ENCODE results near the gene SLC43A1.
A peak's percentile ranks its signal among the peaks of the same experiment; 100 is the strongest.

Gene SLC43A1

GRCh38 chr11:57497303-57498247 is 17.9 kb downstream of the SLC43A1 start:
- no peak for DNase-seq

- DNase-seq: no peak
These were observed 19.2 kb downstream of the SLC43A1 start for GRCh38 chr11:57496109-57496820.

GRCh38 chr11:57493507-57494503 is 21.7 kb downstream of the SLC43A1 start:
- peak; percentile 10 for DNase-seq

- DNase-seq: no peak
These were observed 24.0 kb downstream of the SLC43A1 start for GRCh38 chr11:57491371-57492061.

GRCh38 chr11:57490456-57491248 is 24.9 kb downstream of the SLC43A1 start:
- DNase-seq: no peak

- no peak for DNase-seq
These were observed 27.4 kb downstream of the SLC43A1 start for GRCh38 chr11:57487920-57488659.

- DNase-seq: no peak
These were observed 28.3 kb downstream of the SLC43A1 start for GRCh38 chr11:57487021-57487778.

GRCh38 chr11:57485217-57485990 is 30.1 kb downstream of the SLC43A1 start:
- DNase-seq: no peak

GRCh38 chr11:57484141-57484710 is 31.3 kb downstream of the SLC43A1 start:
- DNase-seq: no peak

GRCh38 chr11:57483562-57483918 is 32.0 kb downstream of the SLC43A1 start:
- no peak for DNase-seq

GRCh38 chr11:57482782-57483561 is 32.5 kb downstream of the SLC43A1 start:
- DNase-seq: peak; percentile 13

- DNase-seq: no peak
These were observed 33.4 kb downstream of the SLC43A1 start for GRCh38 chr11:57481915-57482781.

GRCh38 chr11:57481315-57481714 is 34.2 kb downstream of the SLC43A1 start:
- no peak for DNase-seq

- DNase-seq: peak; percentile 36
These were observed 34.9 kb downstream of the SLC43A1 start for GRCh38 chr11:57480409-57481137.

GRCh38 chr11:57479911-57480310 is 35.6 kb downstream of the SLC43A1 start:
- DNase-seq: no peak

Measured in NCI-H748 treated with DMSO at 0.1 percent for 48 hours (cell line).